ENCODE results near the gene KANSL2.
"Not testable (repeated sequence)": the region's sequence is repeated elsewhere in the genome, so short reads cannot be mapped to it uniquely, and the experiment has no call there.

The KANSL2 gene

DNA sequence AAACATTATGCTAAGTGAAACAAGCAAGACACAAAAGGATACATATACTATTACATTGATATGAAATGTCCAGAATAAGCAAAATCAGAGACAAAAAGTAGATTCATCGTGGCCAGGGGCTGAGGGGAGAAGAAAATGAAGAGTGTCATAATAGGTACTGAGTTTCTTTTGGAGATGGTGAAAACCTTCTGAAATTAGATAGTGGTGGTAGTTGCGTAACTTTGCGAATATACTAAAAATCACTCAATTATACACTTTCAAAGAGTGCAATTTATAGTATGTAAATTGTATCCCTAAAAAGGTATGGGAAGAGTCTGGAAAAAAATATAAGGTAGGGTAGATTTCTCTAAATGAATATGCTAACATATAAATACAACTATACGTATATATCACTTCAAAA lies 22.2 kb downstream of the KANSL2 start:
- no peak for DNase-seq (ENCODE audit: low read depth)
- H3K4me3 ChIP-seq (ENCODE audit: low read depth, low read length) = no peak overlapping the region
- TF ChIP-seq, protein P1, sequence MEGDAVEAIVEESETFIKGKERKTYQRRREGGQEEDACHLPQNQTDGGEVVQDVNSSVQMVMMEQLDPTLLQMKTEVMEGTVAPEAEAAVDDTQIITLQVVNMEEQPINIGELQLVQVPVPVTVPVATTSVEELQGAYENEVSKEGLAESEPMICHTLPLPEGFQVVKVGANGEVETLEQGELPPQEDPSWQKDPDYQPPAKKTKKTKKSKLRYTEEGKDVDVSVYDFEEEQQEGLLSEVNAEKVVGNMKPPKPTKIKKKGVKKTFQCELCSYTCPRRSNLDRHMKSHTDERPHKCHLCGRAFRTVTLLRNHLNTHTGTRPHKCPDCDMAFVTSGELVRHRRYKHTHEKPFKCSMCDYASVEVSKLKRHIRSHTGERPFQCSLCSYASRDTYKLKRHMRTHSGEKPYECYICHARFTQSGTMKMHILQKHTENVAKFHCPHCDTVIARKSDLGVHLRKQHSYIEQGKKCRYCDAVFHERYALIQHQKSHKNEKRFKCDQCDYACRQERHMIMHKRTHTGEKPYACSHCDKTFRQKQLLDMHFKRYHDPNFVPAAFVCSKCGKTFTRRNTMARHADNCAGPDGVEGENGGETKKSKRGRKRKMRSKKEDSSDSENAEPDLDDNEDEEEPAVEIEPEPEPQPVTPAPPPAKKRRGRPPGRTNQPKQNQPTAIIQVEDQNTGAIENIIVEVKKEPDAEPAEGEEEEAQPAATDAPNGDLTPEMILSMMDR (IDR thresholded peaks at IDR 0.05; ENCODE audit: low read depth, low read length, missing control alignments) = no peak

DNA sequence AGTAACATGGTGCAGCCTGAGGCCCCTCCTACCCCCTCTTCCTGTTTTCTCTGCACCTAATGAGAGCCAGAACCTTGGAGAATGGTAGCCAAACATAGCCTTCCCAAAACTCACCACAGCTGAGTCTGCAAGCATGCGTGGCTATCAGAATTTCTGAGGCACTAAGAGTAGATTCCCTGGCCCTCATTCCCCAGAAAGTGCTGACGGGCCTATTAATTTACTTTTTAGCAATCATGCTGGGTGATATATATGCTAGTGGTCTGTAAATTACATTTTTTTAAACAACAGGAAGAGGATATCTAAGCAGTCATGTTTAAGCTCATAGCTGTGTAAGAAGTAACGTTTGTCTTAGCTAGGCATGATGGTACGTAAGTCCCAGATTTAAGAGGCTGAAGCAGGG lies 30.4 kb downstream of the KANSL2 start:
- DNase-seq (ENCODE audit: low read depth) = no peak
- no peak overlapping the region for H3K4me3 ChIP-seq (ENCODE audit: low read depth, low read length)
- TF ChIP-seq, protein P1 (IDR thresholded peaks at IDR 0.05; ENCODE audit: low read depth, low read length, missing control alignments) = no peak

DNA sequence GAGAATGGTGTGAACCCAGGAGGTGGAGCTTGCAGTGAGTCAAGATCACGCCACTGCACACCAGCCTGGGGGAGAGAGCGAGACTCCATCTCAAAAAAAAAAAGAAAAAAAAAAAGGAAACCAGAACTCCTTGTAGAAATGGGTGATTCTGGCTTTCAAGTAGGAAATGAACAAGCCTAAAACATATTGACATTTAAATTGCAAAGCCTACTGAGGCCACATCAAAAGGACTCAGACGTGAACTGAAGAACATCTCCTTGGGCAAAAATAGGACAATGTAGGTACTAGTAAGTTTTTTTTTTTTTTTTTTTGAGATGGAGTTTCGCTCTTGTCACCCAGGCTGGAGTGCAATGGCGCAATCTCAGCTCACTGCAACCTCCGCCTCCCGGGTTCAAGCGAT lies 36.7 kb downstream of the KANSL2 start:
- not testable (repeated sequence) for H3K4me3 ChIP-seq (ENCODE audit: low read depth, low read length); DNase-seq (ENCODE audit: low read depth)

DNA sequence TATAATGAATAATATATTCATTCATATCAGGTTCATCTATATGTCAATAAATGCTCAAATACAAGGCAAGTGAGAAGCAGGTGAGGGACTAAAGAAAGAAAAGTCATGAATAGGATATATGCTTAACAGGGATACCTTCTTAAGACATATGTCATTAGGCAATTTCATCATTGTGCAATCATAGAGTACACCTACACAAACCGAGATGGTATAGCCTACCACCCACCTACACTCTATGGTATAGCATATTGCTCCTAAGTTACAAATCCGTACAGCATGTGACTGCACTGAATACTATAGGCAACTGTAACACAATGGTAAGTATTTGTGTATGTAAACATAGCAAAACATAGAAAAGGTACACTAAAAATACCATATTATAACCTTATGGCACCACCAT lies 39.0 kb downstream of the KANSL2 start:
- H3K4me3 ChIP-seq (ENCODE audit: low read depth, low read length) = no peak overlapping the region
- TF ChIP-seq, protein P1 (IDR thresholded peaks at IDR 0.05; ENCODE audit: low read depth, low read length, missing control alignments) = no peak
- no peak for DNase-seq (ENCODE audit: low read depth)

DNA sequence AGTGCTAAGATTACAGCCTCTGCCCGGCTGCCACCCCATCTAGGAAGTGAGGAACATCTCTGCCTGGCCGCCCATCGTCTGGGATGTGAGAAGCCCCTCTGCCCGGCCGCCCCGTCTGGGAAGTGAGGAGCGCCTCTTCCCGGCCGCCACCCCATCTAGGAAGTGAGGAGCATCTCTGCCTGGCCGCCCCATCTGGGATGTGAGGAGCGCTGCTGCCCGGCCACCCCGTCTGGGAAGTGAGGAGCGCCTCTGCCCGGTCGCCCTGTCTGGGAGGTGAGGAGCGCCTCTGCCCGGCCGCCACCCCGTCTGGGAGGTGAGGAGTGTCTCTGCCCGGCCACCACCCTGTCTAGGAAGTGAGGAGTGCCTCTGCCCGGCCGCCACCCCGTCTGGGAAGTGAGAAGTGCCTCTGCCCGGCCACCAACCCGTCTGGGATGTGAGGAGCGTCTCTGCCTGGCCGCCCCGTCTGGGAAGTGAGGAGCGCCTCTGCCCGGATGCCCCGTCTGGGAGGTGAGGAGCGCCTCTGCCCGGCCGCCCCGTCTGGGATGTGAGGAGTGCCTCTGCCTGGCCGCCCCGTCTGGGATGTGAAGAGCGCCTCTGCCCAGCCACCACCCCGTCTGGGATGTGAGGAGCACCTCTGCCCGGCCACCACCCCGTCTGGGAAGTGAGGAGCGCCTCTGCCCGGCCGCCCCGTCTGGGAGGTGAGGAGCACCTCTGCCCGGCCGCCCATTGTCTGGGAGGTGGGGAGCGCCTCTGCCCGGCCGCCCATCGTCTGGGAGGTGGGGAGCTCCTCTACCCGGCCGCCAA lies 40.1 kb downstream of the KANSL2 start:
- DNase-seq (ENCODE audit: low read depth); H3K4me3 ChIP-seq (ENCODE audit: low read depth, low read length): not testable (repeated sequence)

DNA sequence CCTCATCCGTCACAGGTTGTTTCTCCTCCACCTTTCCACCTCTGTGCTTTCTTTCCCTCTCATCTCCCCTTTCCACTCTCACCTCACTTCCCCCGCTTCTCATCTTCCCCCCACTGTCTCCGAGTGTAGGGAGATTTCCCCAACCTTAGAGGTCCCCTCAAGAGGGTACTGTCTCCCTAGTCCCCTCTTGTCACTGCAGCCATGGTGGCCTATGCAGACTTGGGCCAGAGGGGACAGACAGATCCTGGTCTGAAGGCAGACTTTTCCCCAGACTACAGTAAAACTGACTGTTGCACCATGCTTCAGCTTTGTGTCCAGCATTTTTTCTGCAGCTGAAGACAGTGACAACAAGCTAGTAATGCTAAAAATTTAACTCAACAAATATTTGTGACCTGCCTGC lies 41.2 kb downstream of the KANSL2 start:
- TF ChIP-seq, protein P1 (IDR thresholded peaks at IDR 0.05; ENCODE audit: low read depth, low read length, missing control alignments) = no peak
- no peak for DNase-seq (ENCODE audit: low read depth)

DNA sequence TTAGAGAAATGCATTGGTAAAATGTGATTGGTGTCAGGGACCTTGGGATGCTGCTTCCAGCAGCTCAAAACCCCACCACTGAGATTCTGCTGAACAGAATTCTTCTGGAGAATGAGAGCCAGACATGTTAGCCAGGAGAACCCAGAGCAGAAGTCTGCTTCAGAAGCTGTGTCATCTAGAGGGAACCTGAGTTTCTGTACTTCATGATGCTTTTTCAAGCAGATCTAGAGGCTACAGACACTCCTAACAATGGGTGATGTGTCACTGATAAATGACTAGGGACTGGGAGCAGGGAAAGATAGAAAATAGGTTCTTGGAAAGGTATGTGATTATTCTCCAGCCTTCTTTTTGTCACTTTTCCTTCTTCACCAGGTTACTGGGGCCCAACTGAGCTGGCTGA lies 41.6 kb downstream of the KANSL2 start:
- DNase-seq (ENCODE audit: low read depth) = no peak
- TF ChIP-seq, protein P1 (IDR thresholded peaks at IDR 0.05; ENCODE audit: low read depth, low read length, missing control alignments) = no peak
- H3K4me3 ChIP-seq (ENCODE audit: low read depth, low read length) = no peak overlapping the region

More for the DNA sequence above, 41.2 kb downstream of the KANSL2 start:
- no peak overlapping the region for H3K4me3 ChIP-seq (ENCODE audit: low read depth, low read length)

DNA sequence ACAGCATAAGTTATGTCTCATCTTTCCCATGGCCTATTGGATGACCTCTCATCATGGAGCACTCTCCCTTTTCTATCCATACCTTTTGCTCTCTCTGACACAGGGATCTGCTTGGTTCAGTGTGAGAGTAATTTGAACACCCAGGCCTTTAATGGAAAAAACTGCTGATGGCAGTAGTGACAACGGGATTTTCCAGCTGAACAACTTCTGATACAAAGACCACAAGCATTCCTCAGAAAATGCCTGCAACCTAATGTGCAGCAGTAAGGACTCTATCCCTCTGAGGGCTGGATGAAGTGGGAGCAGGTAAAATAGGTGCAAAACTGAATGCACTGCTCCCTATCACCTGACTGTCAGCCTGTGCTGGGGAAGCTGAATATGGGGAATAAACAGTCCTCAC lies 51.0 kb downstream of the KANSL2 start:
- TF ChIP-seq, protein P1 (IDR thresholded peaks at IDR 0.05; ENCODE audit: low read depth, low read length, missing control alignments) = no peak
- no peak for DNase-seq (ENCODE audit: low read depth)
- no peak overlapping the region for H3K4me3 ChIP-seq (ENCODE audit: low read depth, low read length)
